ENCODE data around the gene EGLN3.

Gene EGLN3

DNA sequence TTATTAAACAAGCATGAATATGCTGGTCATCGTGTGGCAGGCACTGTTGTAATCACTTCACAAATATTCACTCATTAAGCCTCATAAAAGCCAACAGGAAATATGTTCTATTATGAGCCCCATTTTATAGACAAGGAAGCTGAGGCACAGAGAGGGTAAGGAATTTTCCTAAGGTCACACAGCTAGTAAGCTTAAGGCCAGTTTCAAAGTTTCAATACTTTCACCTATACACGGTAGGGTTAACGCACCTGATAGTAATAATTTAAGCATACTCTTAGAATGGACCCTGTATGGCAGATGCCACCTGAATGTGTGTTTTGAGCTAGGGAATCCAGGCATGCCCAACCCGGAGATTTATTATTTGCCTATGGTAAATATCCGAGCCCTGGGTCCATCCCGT lies 39.8 kb downstream of the EGLN3 start:
- no peak for DNase-seq (ENCODE audit: low read depth, low spot score)

DNA sequence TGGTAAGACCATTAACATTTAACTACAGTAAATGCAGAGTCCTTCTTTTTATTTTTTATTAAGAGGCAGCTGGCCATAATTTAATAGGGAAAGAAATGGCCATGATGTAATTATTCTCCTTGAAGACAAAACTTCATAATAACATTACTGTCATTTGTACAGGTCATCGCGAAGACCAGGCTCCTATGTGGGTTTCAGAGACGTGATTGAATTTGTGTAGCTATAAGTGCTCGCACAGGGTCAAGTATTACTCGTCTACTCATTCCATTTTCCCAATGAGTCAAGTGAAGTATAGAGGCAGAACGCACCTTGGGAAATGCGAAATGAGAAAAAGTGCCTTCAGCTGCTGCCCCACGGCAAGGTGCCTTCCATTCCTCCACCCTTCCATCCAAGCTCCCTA lies 40.4 kb downstream of the EGLN3 start:
- no peak for DNase-seq (ENCODE audit: low read depth, low spot score)

DNA sequence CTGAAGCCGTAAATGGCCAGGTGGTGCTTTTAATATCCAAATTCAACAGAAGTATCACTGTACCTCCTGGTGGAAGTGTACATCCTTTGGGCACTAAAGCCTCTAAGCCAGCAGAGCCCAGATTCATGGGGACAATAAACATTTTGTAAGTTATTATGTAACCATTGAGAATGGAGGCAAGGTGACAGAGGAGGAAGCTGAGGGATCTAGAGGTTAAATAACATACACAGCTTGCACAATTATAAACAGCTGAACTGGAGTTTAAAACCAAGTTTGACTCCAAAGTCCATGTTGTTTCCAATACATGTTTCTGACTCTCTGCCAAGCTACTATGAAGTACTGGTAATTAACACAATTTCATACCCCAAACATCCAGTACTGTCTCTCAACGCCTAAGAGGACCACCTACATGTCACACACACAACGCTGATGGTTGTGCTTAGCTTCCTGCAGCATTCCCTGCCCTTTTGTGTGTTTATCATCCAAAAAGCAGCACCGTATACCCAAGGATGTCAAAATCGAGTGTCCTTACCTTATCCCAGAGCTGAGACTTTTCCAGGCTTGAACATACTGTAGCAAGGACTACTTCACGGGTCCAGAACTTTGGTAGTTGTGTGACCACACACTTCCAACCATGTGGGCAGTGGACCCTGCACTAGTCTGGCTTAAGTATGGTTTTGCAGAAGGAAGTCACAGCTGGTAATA lies 41.3 kb downstream of the EGLN3 start:
- DNase-seq (ENCODE audit: low read depth, low spot score), result no peak

DNA sequence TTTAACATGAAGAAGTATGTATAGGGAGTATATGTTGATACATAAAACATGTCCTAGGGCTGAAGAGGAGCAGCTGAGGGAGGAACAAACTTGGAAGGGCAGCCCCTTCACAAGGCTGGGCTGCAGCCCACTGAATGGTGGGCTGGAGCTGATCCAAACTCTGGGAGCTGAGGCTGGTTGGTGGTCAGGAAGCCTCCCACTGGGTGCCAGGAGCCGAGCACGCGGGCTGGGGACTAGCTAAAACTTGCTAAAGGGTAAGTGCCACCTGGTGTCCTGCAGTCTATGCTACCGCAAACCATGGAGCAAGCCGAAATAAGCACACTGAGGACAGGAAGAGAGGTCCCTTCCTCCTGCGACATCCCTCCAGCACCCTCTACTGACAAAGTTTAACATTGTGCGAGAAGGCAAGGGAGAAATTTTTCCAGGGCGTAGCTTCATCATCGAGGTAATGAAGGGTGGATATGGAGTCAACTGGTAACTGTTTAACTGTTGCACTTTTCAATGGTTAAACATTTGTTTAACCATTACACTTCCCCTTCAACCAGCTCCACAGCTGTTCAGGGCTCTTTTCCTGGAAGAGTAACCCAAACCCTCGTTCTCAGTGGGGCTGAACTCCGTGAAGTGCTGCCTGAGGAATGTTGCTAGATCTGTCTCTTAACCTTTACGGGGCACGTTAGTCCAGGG lies 42.2 kb downstream of the EGLN3 start:
- peak; percentile 42 for DNase-seq (ENCODE audit: low read depth, low spot score)

DNA sequence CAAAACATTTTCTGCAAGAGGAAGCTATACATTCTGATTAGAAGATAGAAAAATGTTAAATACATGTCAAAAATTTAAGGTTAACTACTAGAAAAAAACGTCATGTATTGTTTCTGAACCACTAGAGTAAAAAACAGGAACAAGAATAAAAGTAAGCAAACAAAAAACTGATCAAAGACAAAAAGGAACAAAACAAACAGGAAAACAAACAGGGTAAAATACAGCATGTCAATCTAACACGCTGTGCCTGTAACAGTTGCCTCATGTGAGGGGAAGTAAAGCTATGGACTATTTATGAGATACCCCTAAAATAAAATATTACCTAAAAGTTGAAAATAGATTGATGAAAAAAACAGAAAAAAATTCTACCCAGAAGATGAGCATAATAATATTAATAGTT lies 43.9 kb downstream of the EGLN3 start:
- DNase-seq (ENCODE audit: low read depth, low spot score), result no peak

DNA sequence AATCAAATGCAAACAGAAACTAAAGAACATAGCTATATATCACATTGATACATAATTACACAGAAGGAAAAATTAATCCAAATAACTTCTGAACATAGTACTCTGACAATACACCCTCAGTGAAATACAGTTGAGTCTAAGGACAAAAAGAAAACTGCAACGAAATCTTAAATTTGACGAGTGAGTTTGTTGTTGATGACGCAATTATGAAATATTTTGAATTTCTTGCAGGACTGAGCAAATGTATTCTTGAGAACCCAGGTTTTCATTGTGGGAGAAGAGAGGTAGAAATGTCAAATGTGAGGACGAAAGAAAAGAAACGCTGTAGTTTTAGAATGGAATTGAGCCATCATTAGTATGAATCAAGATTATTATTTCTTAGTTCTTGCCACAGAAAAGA lies 46.3 kb downstream of the EGLN3 start:
- DNase-seq (ENCODE audit: low read depth, low spot score), result no peak

DNA sequence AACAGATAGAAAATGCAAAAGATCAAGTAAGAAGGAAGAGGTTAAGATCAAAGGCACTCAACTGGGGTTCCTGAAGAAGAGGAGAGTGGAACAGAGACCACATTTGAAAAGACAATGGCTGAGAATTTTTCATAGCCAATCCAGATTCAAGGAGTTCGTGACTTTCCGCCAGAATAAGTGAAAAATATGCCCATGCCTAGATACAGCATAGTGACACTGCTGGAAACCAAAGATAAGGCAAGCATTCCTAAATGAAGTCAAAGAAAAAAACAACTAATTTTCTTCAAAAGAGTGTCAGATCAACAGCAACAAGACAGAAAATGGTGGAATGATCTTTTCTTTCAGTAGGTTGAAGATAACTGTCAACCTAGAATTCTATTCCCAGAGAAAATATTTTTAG lies 47.5 kb downstream of the EGLN3 start:
- no peak for DNase-seq (ENCODE audit: low read depth, low spot score)

DNA sequence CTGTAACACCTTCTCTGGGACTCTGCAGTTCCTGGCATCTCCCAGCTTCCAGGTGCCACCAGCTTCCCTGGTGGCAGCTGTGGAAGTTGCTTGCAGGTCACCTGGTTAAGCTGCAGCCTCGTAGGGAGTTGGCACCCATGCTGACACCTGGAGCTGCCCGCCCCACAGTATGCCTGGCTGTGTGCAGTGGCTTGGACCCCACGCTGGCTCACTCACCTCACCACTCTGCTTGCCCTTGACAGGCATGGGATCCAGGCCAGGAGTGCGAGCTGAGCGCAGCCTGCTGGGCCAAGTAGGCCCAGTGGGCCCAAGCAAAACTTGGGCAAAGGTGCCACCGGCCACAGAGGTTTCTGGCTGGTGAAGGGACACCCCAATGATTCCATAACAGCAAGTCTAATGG lies 48.5 kb downstream of the EGLN3 start:
- no peak for DNase-seq (ENCODE audit: low read depth, low spot score)

DNA sequence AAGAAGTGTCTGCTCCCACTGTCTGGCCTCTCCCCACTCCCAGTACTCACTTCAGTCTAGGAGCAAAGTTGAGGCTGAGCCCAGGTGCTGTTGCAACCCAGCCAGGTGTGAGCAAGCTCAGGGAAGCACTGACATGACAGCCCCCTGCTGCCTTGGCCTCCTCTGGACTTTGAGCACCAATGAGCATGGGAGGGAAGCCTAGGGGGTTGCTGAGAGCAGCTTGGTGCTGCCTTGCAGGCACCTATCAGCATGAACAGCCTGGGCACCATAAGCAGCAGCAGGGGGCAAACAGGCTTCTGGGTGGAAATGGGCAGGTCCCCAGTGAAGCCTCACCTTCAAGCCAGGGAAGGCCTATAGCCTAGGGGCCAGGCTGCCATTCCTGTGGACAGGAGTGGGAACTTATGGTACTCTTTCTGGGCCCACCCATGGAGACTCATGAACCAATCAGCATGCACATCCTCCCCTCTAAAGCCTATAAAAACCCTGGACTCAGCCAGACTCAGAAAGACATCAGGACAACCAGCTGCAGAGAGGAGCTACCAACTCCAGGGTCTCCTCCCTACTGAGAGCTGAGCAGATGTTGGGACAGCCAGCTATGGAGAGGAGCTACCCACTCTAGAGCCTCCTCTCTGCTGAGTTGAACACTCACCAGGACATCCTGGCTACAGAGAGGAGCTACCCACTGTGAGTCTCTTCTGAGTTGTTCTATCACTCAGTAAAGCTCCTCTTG lies 49.3 kb downstream of the EGLN3 start:
- DNase-seq (ENCODE audit: low read depth, low spot score), result no peak

DNA sequence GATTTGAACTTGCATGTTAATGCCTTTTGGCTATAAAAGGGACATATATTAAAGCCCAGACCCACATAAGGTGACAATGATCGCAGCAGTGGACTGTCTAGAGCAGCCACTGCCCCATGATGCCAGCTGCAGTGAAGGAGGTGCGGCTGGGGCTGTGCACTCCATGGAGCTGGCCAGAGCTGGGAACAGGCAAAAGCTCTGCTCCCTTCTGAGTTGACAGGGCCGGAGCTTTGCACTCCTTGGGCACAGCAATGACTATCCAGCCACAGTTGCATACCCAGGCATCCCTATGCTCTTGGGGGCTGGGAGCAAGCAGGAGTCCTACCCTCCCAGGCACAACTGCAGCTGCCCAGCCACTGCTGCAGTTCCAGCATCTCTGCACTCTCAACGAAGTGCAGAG lies 50.2 kb downstream of the EGLN3 start:
- DNase-seq (ENCODE audit: low read depth, low spot score), result no peak

DNA sequence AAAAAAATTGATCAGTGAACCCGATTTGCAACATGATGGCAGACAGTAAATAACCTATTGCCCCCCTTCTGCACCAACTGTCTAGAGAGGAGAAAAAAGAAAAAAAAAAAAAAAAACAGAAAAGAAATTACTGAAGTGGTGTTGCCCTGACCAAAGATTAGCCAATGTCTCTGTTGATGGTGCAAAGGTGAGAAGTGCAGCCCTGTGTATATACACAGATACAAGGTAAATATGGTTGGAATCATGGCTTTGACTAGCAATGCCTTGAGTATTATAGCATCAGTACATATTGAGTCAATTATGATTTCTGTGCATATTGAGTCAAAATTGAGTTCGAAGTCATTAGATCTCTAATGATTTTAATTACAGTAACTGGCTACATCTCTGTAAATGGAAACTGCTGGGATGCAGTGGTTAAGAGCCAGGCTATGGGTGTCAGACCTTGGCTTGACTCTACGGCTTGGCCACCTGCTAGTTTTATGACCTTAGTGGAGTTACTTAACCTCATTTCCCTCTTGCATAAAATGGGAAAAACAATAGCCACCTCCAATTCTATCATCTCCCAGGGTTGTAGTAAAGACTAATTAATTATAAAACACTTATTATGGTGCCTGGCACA lies 51.0 kb downstream of the EGLN3 start:
- no peak for DNase-seq (ENCODE audit: low read depth, low spot score)

DNA sequence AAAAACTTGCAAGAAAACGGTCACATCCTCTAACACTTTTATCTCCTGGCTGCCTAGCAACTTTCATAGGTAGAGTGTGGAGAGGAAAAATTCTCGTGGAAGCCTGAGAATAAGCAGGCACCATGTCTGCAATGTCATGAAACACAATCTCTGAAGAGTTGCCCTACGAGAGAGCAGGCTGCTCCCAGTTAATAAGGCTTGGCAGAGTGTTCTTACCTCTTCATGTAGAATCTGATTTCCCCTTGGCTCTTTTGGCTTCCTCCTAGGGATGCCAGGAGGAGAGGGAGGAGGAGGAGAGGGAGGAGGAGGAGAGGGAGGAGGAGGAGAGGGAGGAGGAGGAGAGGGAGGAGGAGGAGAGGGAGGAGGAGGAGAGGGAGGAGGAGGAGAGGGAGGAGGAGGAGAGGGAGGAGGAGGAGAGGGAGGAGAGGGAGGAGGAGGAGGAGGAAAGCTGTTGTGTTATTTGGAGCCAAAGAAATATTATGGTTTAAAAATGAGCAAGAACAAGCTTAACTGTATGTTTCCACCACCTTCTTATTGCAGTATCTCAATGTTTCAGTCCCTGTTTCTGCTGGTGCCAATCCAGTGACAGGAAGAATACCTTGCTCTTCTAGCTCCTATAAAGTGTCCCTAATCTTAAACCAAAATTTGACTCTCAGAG lies 52.9 kb downstream of the EGLN3 start:
- DNase-seq (ENCODE audit: low read depth, low spot score), result no peak

DNA sequence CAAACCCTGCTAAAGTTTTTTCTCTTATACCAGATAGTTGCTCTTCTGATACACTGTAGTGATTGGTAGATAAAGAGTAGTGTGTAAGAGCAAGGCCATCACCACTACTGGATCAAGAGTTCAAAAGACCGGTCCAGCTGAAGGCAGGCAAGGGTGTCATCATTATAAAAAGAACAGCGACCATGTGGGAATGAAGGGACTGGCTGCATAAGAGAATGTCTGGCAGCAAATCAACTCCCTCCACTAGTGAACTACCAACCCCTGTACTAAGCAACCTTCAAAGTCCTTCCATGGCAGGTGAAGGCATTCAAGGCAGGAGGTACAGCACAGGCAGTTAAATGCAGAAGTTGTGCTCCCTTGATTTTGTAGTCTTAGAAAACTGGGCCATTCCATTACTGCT lies 53.5 kb downstream of the EGLN3 start:
- DNase-seq (ENCODE audit: low read depth, low spot score), result no peak

DNA sequence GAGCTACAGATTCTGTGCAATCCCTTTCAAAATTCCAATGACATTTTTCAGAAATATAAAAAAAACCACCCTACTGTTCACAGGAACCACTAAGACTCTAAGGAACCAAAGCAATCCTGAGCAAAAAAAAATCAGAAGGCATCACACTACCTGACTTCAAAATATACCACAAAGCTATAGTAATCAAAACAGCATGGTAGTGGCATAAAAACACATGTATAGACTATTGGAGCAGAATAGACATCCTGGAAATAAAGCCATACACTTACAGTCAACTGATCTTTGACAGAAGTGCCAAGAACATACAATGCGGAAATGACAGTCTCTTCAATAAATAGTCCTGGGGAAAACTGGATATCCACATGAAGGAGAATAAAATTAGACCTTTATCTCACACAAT lies 56.5 kb downstream of the EGLN3 start:
- no peak for DNase-seq (ENCODE audit: low read depth, low spot score)

DNA sequence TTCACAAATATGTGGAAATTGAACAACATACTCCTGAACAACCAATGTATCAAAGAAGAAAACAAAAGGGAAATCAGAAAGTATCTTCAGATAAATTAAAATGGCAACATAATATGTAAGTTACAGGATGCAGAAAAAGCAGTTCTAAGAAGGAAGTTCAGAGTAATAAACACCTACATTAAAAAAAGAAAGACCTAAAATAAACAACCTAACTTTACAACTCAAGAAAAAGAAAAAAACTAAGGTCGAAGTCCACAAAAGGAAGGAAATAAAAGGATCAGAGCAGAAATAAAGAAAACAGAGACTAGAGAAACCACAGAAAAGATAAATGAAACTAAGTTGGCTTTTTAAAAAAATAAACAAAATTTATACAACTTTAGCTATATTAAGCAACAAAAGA lies 59.2 kb downstream of the EGLN3 start:
- no peak for DNase-seq (ENCODE audit: low read depth, low spot score)

DNA sequence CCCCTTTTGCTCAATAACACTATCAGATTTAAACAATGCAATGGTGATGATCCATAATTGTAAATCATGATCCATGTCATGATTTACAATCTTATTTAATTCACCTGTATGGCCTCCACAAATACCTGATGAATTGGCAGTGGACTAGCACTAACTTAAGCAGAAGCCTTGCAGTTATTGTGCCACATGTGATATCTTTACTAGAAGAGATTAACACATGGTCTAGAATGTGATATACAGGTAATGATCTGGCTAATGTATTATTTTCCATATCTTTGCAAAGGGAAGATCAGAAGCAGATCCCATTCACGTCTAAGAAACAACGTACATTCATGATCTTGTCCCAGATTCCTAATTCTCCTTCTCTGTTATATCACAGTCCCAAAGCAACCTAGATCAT lies 66.0 kb downstream of the EGLN3 start:
- no peak for DNase-seq (ENCODE audit: low read depth, low spot score)

DNA sequence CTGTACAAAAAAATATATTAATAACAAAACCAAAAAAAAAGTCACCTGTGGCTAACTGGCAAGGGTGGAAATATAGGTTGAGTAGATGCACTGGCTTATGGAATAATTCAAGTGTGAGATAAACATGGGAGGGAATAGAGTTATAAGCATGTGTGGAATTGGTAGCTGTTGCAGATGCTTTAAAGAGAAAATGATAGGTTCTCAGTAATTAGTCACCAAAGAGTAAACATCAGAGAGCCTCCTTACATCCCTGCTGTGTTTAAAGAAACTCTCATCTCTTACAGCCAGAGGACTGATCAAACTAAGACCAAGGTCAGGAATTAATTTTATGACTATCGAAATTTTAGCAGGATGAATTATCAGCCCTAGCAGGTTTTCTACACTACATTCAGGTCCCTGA lies 70.5 kb downstream of the EGLN3 start:
- DNase-seq (ENCODE audit: low read depth, low spot score), result no peak

DNA sequence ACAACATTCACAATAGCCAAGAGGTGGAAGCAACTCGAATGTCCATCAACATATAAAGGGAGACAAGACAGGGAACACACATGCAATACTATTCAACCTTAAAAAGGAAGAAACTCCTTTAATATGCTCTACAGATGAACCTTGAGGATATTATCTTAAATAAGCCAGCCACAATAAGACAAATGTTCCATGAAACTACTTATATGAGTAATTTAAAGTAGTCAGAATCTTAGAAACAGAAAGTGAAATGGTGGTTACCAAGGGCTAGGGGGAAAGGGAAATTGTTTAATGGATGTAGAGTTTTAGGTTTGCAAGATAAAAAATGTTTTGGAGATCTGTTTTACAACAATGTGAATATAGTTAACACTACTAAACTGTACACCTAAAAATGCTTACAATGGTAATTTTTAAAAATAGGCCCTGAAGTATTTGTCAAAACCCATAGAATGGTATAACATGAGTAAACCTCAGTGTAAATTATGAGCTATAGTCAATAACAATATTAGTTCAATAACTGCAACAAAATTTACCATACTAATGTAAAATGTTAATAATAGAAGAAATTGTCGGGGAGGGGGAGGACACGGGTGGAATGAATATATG lies 71.1 kb downstream of the EGLN3 start:
- no peak for DNase-seq (ENCODE audit: low read depth, low spot score)

DNA sequence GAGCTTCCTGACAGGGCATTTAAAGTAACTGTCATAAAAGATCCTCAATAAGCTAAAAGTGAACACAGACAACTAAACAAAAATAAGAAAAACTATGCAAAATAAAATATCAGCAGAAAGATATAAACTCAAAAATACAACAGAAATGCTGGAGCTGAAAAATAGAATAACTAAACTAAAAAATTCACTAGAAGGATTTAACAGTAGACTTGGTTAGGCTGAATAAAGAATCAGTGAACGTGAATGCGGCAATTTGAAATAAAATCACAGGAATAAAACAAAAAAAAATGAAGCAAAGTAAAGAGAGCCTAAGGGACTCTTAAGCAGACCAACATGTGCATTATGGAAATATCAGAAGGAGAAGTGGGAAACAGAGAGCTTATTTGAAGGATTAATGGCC lies 74.6 kb downstream of the EGLN3 start:
- no peak for DNase-seq (ENCODE audit: low read depth, low spot score)
